ENCODE measurements around the gene NDUFV1.

DNA sequence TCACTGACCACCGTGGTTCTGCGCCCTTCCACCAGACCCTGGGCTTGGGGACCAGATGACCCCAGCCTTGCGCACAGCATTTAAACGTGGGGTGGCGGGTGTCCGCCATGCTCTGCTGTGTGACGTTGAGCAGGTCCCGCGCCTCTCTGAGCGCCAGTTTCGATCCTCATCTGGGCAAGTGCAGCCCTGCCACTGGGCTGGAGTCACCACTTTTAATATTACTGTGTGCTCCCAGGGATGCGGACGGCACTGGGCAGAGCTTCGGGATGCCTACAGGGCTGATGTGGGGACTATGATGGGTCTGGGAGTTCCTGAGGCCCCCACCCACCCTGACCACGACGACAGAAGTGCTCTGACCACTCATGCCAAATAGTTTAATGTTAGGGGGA is 24.2 kb downstream of the NDUFV1 start:
- TF ChIP-seq YY1 (IDR thresholded peaks at IDR 0.05; ENCODE audit: insufficient read depth, insufficient read length) (no peak), SUZ12 (IDR thresholded peaks at IDR 0.05; ENCODE audit: extremely low read depth, insufficient read depth, insufficient read length) (no peak), ZNF274 (IDR thresholded peaks at IDR 0.05; ENCODE audit: low read depth, low read length) (no peak)
